ENCODE data around the gene OR1S2. TPM values are rescaled to one million over a fixed set of nuclear protein-coding genes. Genes with fewer than 3 reads are reported as not detected.

The OR1S2 gene
- polyA plus RNA-seq, 10 donors: not detected

Other genes starting within 250 kb of the OR1S2 start
- not detected for gene OR9Q1, start 180.3 kb downstream of the OR1S2 start, polyA plus RNA-seq (ENCODE audit: insufficient read length in 10 of 10)
- gene OR6Q1, start 173.2 kb downstream of the OR1S2 start, polyA plus RNA-seq (ENCODE audit: insufficient read length in 10 of 10): not detected
- gene OR9I1, start 78.6 kb downstream of the OR1S2 start, polyA plus RNA-seq (ENCODE audit: insufficient read length in 10 of 10): not detected
- not detected for gene OR9Q2, start 15.1 kb downstream of the OR1S2 start, polyA plus RNA-seq (ENCODE audit: insufficient read length in 10 of 10)
- not detected for gene OR1S1, start 8.6 kb upstream of the OR1S2 start, polyA plus RNA-seq (ENCODE audit: insufficient read length in 10 of 10)
- gene OR10Q1, start 24.8 kb upstream of the OR1S2 start, polyA plus RNA-seq (ENCODE audit: insufficient read length in 10 of 10): not detected
- not detected for gene OR10W1, start 64.1 kb upstream of the OR1S2 start, polyA plus RNA-seq (ENCODE audit: insufficient read length in 10 of 10)
- gene OR5B17, start 154.9 kb upstream of the OR1S2 start, polyA plus RNA-seq (ENCODE audit: insufficient read length in 10 of 10): not detected
- gene OR5B3, start 202.7 kb upstream of the OR1S2 start, polyA plus RNA-seq (ENCODE audit: insufficient read length in 10 of 10): not detected
- not detected for gene OR5B2, start 224.0 kb upstream of the OR1S2 start, polyA plus RNA-seq (ENCODE audit: insufficient read length in 10 of 10)
- not detected for gene OR5B12, start 238.1 kb upstream of the OR1S2 start, polyA plus RNA-seq (ENCODE audit: insufficient read length in 10 of 10)